ENCODE results near the gene FHOD3.

- TF ChIP-seq CTCF (tag by site-specific recombination; IDR thresholded peaks at IDR 0.05) (no peak), ZNF24 (tag by site-specific recombination; IDR thresholded peaks at IDR 0.05) (no peak)
Observed at GRCh38 chr18:36401462-36401861, 103.9 kb downstream of the FHOD3 start.
